GM18870 (cell line): ENCODE measurements around the gene FLG.
"Not testable (repeated sequence)": the region's sequence is repeated elsewhere in the genome, so short reads cannot be mapped to it uniquely, and the experiment has no call there.

Experiments used
- ATAC-seq: cut with Tn5 transposase; IDR thresholded peaks from one replicate; pipeline ENCODE4 v1.9.1; 2021; ENCODE audit warnings: moderate library complexity; ENCODE audit not compliant: unreplicated experiment

FLG gene

DNA sequence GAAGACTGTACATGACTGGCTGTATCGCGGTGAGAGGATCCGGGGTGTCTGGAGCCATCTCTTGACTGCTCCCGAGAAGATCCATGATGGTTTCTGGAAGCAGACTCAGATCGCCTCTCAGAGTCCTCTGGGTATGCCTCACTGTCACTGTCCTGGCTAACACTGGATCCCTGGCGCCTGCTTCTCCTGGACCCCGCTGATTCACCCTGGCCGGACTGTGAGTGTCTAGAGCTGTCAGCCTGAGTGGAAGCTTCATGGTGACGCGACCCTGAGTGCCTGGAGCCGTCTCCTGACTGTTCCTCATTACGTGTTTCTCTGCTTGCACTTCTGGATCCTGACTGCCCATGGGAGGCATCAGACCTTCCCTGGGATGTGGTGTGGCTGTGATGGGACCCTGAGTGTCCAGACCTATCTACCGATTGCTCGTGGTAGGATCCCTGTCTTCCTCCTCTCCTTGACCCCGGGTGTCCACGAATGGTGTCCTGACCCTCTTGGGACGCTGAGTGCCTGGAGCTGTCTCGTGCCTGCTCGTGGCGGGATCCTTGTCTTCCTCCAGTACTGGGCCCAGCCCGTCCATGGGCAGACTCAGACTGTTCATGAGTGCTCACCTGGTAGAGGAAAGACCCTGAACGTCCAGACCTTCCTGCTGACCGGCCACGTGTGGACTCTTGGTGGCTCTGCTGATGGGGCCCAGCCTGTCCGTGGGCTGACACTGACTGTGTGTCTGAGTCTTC, 21.7 kb downstream of the FLG start:
- not testable (repeated sequence) for ATAC-seq

DNA sequence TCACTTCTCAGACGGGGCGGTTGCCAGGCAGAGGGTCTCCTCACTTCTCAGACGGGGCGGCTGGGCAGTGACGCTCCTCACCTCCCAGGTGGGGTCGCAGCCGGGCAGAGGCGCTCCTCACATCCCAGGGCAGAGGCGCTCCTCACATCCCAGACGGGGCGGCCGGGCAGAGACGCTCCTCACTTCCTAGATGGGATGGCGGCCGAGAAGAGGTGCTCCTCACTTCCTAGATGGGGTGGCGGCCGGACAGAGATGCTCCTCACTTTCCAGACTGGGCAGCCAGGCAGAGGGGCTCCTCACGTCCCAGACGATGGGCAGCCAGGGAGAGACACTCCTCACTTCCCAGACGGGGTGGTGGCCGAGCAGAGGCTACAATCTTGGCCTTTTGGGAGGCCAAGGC, 68.6 kb downstream of the FLG start:
- not testable (repeated sequence) for ATAC-seq
